H1 (cell line): ENCODE measurements around the gene ARMS2. TPM values are rescaled to one million over a fixed set of nuclear protein-coding genes. Genes with fewer than 3 reads are reported as not detected.

ENCODE experiments used
- CTCF ChIA-PET: fragments of 300-600 bp; sonication (Branson Sonifier 250); formaldehyde crosslinking; loops from one replicate; lab custom pipeline; 2021; ENCODE audit not compliant: partially characterized antibody; lab: Charles Lee
- POLR2A ChIA-PET: fragments of 300-600 bp; sonication (Branson Sonifier 250); formaldehyde crosslinking; loops from one replicate; lab custom pipeline; 2021; ENCODE audit warnings: inconsistent platforms; ENCODE audit not compliant: partially characterized antibody; lab: Charles Lee
- DNase-seq, 2 experiments: peaks; one replicate each; pipeline versions ENCODE4 v3.0.0 to v3.0.0-alpha.2; 2010 to 2022; ENCODE audit warnings: low spot score in 2 of 2, low read depth in 1 of 2, mixed read lengths in 1 of 2
- FAIRE-seq: peaks from 2 replicates; lab custom pipeline; 2011; peaks lifted over from hg19 to GRCh38; lab: Jason Lieb, UNC
- H2AFZ ChIP-seq: 2 replicates; pipeline ENCODE4 v1.8.1; 2012; ENCODE audit warnings: low read length, inconsistent platforms
- H2AK5ac ChIP-seq: 2 replicates; pipeline ENCODE4 v1.6.1; 2013; ENCODE audit warnings: low read depth, low read length
- H2BK120ac ChIP-seq: replicated peaks from 2 replicates; pipeline ENCODE3; 2013; ENCODE audit warnings: low read depth, low read length, inconsistent platforms
- H2BK12ac ChIP-seq: 2 replicates; pipeline ENCODE4 v1.6.1; 2013; ENCODE audit warnings: low read depth, low read length
- H2BK15ac ChIP-seq: 2 replicates; pipeline ENCODE4 v1.6.1; 2013; ENCODE audit warnings: low read length
- H2BK20ac ChIP-seq: 2 replicates; pipeline ENCODE4 v1.6.1; 2013; ENCODE audit warnings: low read length
- H2BK5ac ChIP-seq: 2 replicates; pipeline ENCODE4 v1.6.1; 2013; ENCODE audit warnings: low read depth, low read length
- H3K14ac ChIP-seq: 2 replicates; pipeline ENCODE4 v1.6.1; 2013; ENCODE audit warnings: inconsistent platforms; ENCODE audit not compliant: insufficient read length
- H3K18ac ChIP-seq: 2 replicates; pipeline ENCODE4 v1.6.1; 2013; ENCODE audit warnings: low read length; ENCODE audit errors: extremely low read depth
- H3K23ac ChIP-seq: 2 replicates; pipeline ENCODE4 v1.6.1; 2013; ENCODE audit warnings: inconsistent platforms; ENCODE audit not compliant: insufficient read length
- H3K23me2 ChIP-seq: 2 replicates; pipeline ENCODE4 v1.6.1; 2013; ENCODE audit warnings: low read depth, low read length
- H3K27ac ChIP-seq: 2 replicates; pipeline ENCODE4 v1.6.1; 2011; ENCODE audit warnings: low read depth, low read length, inconsistent platforms
- H3K27me3 ChIP-seq, 4 experiments: replicated peaks in 1 of 4; 1 replicate in 1 of 4; 2 replicates in 3 of 4; pipeline versions ENCODE4 v1.6.1 to v1.8.1; 2011 to 2013; ENCODE audit warnings: low read length in 3 of 4, mild to moderate bottlenecking in 3 of 4, inconsistent platforms in 2 of 4, mixed read lengths in 2 of 4, moderate library complexity in 1 of 4; ENCODE audit not compliant: control insufficient read depth in 3 of 4, insufficient read depth in 3 of 4; ENCODE audit errors: extremely low read depth in 1 of 4
- H3K36me3 ChIP-seq, 4 experiments: 2 replicates each; pipeline versions ENCODE4 v1.6.1 to v1.8.1; 2011 to 2013; ENCODE audit warnings: mild to moderate bottlenecking in 4 of 4, low read length in 3 of 4, moderate library complexity in 2 of 4, control low read depth in 1 of 4, inconsistent platforms in 1 of 4; ENCODE audit not compliant: insufficient read depth in 4 of 4, control insufficient read depth in 2 of 4
- H3K4ac ChIP-seq: replicated peaks from 2 replicates; pipeline ENCODE3; 2013; ENCODE audit warnings: low read length, low read depth, mixed read lengths, inconsistent platforms; ENCODE audit not compliant: insufficient read length
- H3K4me1 ChIP-seq, 4 experiments: replicated peaks in 1 of 4; 1 replicate in 1 of 4; 2 replicates in 3 of 4; pipeline versions ENCODE4 v1.6.1 to v1.8.1; 2011 to 2013; ENCODE audit warnings: low read length in 3 of 4, inconsistent platforms in 2 of 4, mixed read lengths in 1 of 4; ENCODE audit not compliant: insufficient read depth in 4 of 4, control insufficient read depth in 3 of 4
- H3K4me2 ChIP-seq, 2 experiments: 2 replicates each; pipeline versions ENCODE4 v1.6.1 to v1.8.1; 2011 to 2013; ENCODE audit warnings: low read depth in 2 of 2, low read length in 2 of 2, control low read depth in 1 of 2, inconsistent platforms in 1 of 2, mild to moderate bottlenecking in 1 of 2; ENCODE audit not compliant: insufficient read depth in 1 of 2
- H3K4me3 ChIP-seq, 4 experiments: fragments of 200-600, 300-600 bp in 1 of 4; sonication (generic), shearing (Covaris generic), sonication (Bioruptor Twin) in 1 of 4; 2 replicates each; pipeline versions ENCODE4 v1.5.1 to v1.8.1; 2011 to 2016; ENCODE audit warnings: low read length in 4 of 4, low read depth in 3 of 4, control low read depth in 2 of 4, inconsistent platforms in 2 of 4, mild to moderate bottlenecking in 2 of 4, mixed read lengths in 1 of 4, moderate library complexity in 1 of 4; ENCODE audit not compliant: insufficient read depth in 2 of 4; ENCODE audit errors: extremely low read depth in 1 of 4
- H3K56ac ChIP-seq: replicated peaks from 2 replicates; pipeline ENCODE3; 2013; ENCODE audit warnings: low read depth, mild to moderate bottlenecking, mixed read lengths, low read length, inconsistent platforms; ENCODE audit not compliant: insufficient read length
- H3K79me1 ChIP-seq: 2 replicates; pipeline ENCODE4 v1.6.1; 2013; ENCODE audit warnings: low read depth, low read length, control low read depth
- H3K79me2 ChIP-seq, 2 experiments: 2 replicates each; pipeline versions ENCODE4 v1.6.1 to v1.8.1; 2012 to 2013; ENCODE audit warnings: low read length in 2 of 2, mild to moderate bottlenecking in 2 of 2, inconsistent platforms in 1 of 2; ENCODE audit not compliant: insufficient read depth in 2 of 2, control insufficient read depth in 1 of 2
- H3K9ac ChIP-seq, 4 experiments: replicated peaks in 1 of 4; 1 replicate in 1 of 4; 2 replicates in 3 of 4; pipeline versions ENCODE4 v1.6.1 to v1.8.1; 2011 to 2013; ENCODE audit warnings: low read depth in 3 of 4, low read length in 3 of 4, control low read depth in 2 of 4, mild to moderate bottlenecking in 2 of 4, moderate library complexity in 2 of 4, inconsistent platforms in 1 of 4; ENCODE audit errors: extremely low read depth in 1 of 4
- H3K9me3 ChIP-seq, 2 experiments: 2 replicates each; pipeline versions ENCODE4 v1.6.1 to v1.8.1; 2012 to 2013; ENCODE audit warnings: mild to moderate bottlenecking in 2 of 2, moderate library complexity in 2 of 2, control low read depth in 1 of 2, inconsistent platforms in 1 of 2, low read depth in 1 of 2, low read length in 1 of 2, mixed read lengths in 1 of 2; ENCODE audit not compliant: insufficient read depth in 2 of 2
- H4K20me1 ChIP-seq, 2 experiments: replicated peaks in 1 of 2; 2 replicates each; pipeline versions ENCODE3 to v1.8.1; 2011 to 2013; ENCODE audit warnings: inconsistent platforms in 2 of 2, low read length in 2 of 2, mild to moderate bottlenecking in 1 of 2; ENCODE audit not compliant: insufficient read depth in 2 of 2, control insufficient read depth in 1 of 2
- H4K5ac ChIP-seq: 2 replicates; pipeline ENCODE4 v1.6.1; 2013; ENCODE audit warnings: low read length, low read depth, mixed read lengths, inconsistent platforms; ENCODE audit not compliant: insufficient read length
- H4K8ac ChIP-seq: 2 replicates; pipeline ENCODE4 v1.8.0; 2013; ENCODE audit warnings: mild to moderate bottlenecking, moderate library complexity, low read length, inconsistent platforms; ENCODE audit not compliant: insufficient read depth; ENCODE audit errors: extremely low read depth
- H4K91ac ChIP-seq: replicated peaks from 2 replicates; pipeline ENCODE3; 2013; ENCODE audit warnings: low read length, mixed read lengths, inconsistent platforms; ENCODE audit not compliant: insufficient read length
- BRCA1 ChIP-seq: IDR thresholded peaks from 2 replicates; pipeline ENCODE4 v1.6.1; 2012; ENCODE audit warnings: low read depth, low read length, improper control_type of control experiment
- CBX5 ChIP-seq: fragments of 300-800, 300-1000 bp; sonication (generic); IDR thresholded peaks from 2 replicates; pipeline ENCODE4 v1.7.1; 2016; ENCODE audit warnings: antibody characterized with exemption, low read length, low read depth
- RAD21 ChIP-seq, 2 experiments: IDR thresholded peaks in 1 of 2; conservative IDR thresholded peaks in 1 of 2; 2 replicates each; pipeline ENCODE4 v1.6.1; 2011; ENCODE audit warnings: low read depth in 2 of 2, low read length in 2 of 2, improper control_type of control experiment in 1 of 2, inconsistent platforms in 1 of 2, mild to moderate bottlenecking in 1 of 2, moderate library complexity in 1 of 2
- RFX5 ChIP-seq: IDR thresholded peaks from 2 replicates; pipeline ENCODE4 v1.6.1; 2011; ENCODE audit warnings: low read depth, low read length, improper control_type of control experiment, borderline replicate concordance
- SIRT6 ChIP-seq: IDR thresholded peaks from one replicate; pipeline ENCODE4 v1.7.1; 2012; ENCODE audit warnings: low read length, inconsistent platforms
- SP1 ChIP-seq: IDR thresholded peaks from 2 replicates; pipeline ENCODE4 v1.6.1; 2011; ENCODE audit warnings: low read depth, low read length
- SP2 ChIP-seq: IDR thresholded peaks from 2 replicates; pipeline ENCODE4 v1.6.1; 2012; ENCODE audit warnings: mild to moderate bottlenecking, low read length, inconsistent platforms
- TEAD4 ChIP-seq: IDR thresholded peaks from 2 replicates; pipeline ENCODE4 v1.6.1; 2012; ENCODE audit warnings: low read depth, low read length, inconsistent platforms, mixed read lengths
- USF2 ChIP-seq: IDR thresholded peaks from 2 replicates; pipeline ENCODE4 v1.6.1; 2011; ENCODE audit warnings: low read length, improper control_type of control experiment
- ZNF274 ChIP-seq: IDR thresholded peaks from 2 replicates; pipeline ENCODE4 v1.7.0; 2012; ENCODE audit warnings: low read length, borderline replicate concordance; ENCODE audit errors: extremely low read depth
- WGBS, 2 experiments: shearing (Covaris generic) in 1 of 2; methylation state at CpG; one replicate each; pipeline versions ENCODE4 v1.1.6 to v1.1.7; 2013 to 2015; ENCODE audit warnings: low lambda C conversion rate in 2 of 2, mixed read lengths in 2 of 2, inconsistent platforms in 1 of 2, low coverage in 1 of 2, missing lambda C conversion rate in 1 of 2; ENCODE audit not compliant: insufficient replicate concordance in 2 of 2, insufficient coverage in 1 of 2, insufficient read length in 1 of 2; ENCODE audit errors: extremely low coverage in 1 of 2, missing lambda C conversion rate in 1 of 2; 5-methylcytosine and 5-hydroxymethylcytosine counted together
- polyA plus RNA-seq, 7 experiments: library from polyadenylated mRNA; depleted of rRNA in 3 of 7; stranded (reverse) in 5 of 7; unstranded in 2 of 7; fragments of >200 nt in 5 of 7; fragments of 200-250 nt in 2 of 7; gene quantifications; 1 replicate in 5 of 7; 2 replicates in 1 of 7; 4 replicates in 1 of 7; pipeline versions ENCODE4 v1.2.1 to v1.2.3, GENCODE V29; 2011 to 2013; ENCODE audit warnings: missing spikeins in 2 of 7, mixed read lengths in 2 of 7
- total RNA-seq: library from RNA; stranded (reverse); fragmentation: NEBNext Ultra II Directional; extraction: Animal tissue kit (Norgen Biotek cat#: 25700); gene quantifications from 2 replicates; pipeline ENCODE4 v1.2.1, GENCODE V29; 2021

The ARMS2 gene
- total and polyA plus RNA-seq, 2 of the 8 experiments (the other 6 are each of a cell fraction or from before 2014, with no cell fraction given): not detected

GRCh38 chr10:122469848-122470247 is 15.4 kb downstream of the ARMS2 start:
- Histone ChIP-seq H2AFZ (no peak overlapping the region), H3K36me3 (no peaks in the 10 kb centered on the region), H4K91ac (no peak overlapping the region), H3K9ac (no peak overlapping the region), H2AK5ac (no peak overlapping the region), H2BK5ac (no peak overlapping the region), H3K14ac (no peak overlapping the region), H3K23me2 (no peaks in the 10 kb centered on the region), H3K23ac (no peak overlapping the region), H3K4me2 (no peak overlapping the region), H3K79me2 (no peaks in the 10 kb centered on the region), H4K20me1 (peaks cover 0 to 2% of the 10 kb centered on the region in 2 experiments), H2BK20ac (no peak overlapping the region), H2BK15ac (no peak overlapping the region), H2BK12ac (no peak overlapping the region), H3K27me3 (no peaks in the 10 kb centered on the region), H4K8ac (no peak overlapping the region), H3K4ac (no peak overlapping the region), H2BK120ac (no peak overlapping the region), H3K79me1 (no peaks in the 10 kb centered on the region; the same call in 1 of the 2 replicates), H3K18ac (no peak overlapping the region), H4K5ac (no peak overlapping the region), H3K27ac (no peak overlapping the region), H3K9me3 (no peaks in the 10 kb centered on the region), H3K56ac (no peak overlapping the region), H3K4me3 (no peak overlapping the region), H3K4me1 (peaks cover 1 to 6% (median 2%) of the 10 kb centered on the region in 4 experiments; a peak in 6 of 7 replicates)
- DNase-seq (no peak), FAIRE-seq (no peak)
- no peak for TF ChIP-seq USF2
- no peak for TF ChIP-seq RFX5
- no peak for TF ChIP-seq SIRT6
- no peak for TF ChIP-seq ZNF274
- TF ChIP-seq TEAD4: no peak
- no peak for TF ChIP-seq RAD21 (IDR thresholded peaks at IDR 0.05 in 1 of 2, conservative IDR thresholded peaks at IDR 0.05 in 1 of 2; ENCODE audit: low read depth in 2 of 2, low read length in 2 of 2)
- no peak for TF ChIP-seq SP2
- no peak for TF ChIP-seq CBX5
- no peak for TF ChIP-seq BRCA1
- no peak for TF ChIP-seq SP1
- CTCF ChIA-PET: interaction anchor here (1.9 kb wide), 1 partner anchor 96 kb away, joined by 8 read pairs; no protein-coding TSS in a partner anchor
- 85% methylated on average over 4 of the region's 4 CpGs; no CpG with 5 or more reads in 1 of the 2 experiments for WGBS, 2 experiments
- POLR2A ChIA-PET: no interaction called here
